Thyroid gland (tissue), 4 donors: ENCODE measurements around the gene CD72. TPM values are rescaled to one million over a fixed set of nuclear protein-coding genes. Genes with fewer than 3 reads are reported as not detected.

Experiments
- DNase-seq, 2 donors: peaks; one replicate each; pipeline ENCODE4 v3.0.0-alpha.2; 2019
- H3K27ac ChIP-seq, 3 donors: fragments of 200-600 bp; sonication (generic); 1 replicate in 2 of 3; 2 replicates in 1 of 3; pipeline ENCODE4 v1.5.1; 2016 to 2019; ENCODE audit warnings: mild to moderate bottlenecking in 1 of 3, moderate library complexity in 1 of 3
- H3K27me3 ChIP-seq: fragments of 200-600 bp; sonication (generic); one replicate; pipeline ENCODE4 v1.5.1; 2019
- H3K36me3 ChIP-seq, 2 donors: fragments of 200-600 bp; sonication (generic); one replicate each; pipeline ENCODE4 v1.5.1; 2016 to 2019
- H3K4me1 ChIP-seq, 2 donors: fragments of 200-600 bp; sonication (generic); one replicate each; pipeline ENCODE4 v1.5.1; 2017 to 2019
- H3K4me3 ChIP-seq, 3 donors: fragments of 200-600 bp; sonication (generic); replicated peaks in 1 of 3; 1 replicate in 2 of 3; 2 replicates in 1 of 3; pipeline ENCODE4 v1.5.1; 2016; ENCODE audit warnings: mild to moderate bottlenecking in 1 of 3
- H3K9me3 ChIP-seq: fragments of 200-600 bp; sonication (generic); one replicate; pipeline ENCODE4 v1.5.1; 2017
- CTCF ChIP-seq, 6 experiments: fragments of 200-600 bp in 3 of 6; fragments of 450-650 bp in 3 of 6; sonication (generic) in 3 of 6; IDR thresholded peaks; one replicate each; pipeline ENCODE4 v1.5.1; 2016 to 2019; ENCODE audit warnings: antibody characterized with exemption in 6 of 6, mild to moderate bottlenecking in 2 of 6, inconsistent platforms in 1 of 6, moderate library complexity in 1 of 6
- POLR2A ChIP-seq, 2 donors: fragments of 450-650 bp; IDR thresholded peaks; one replicate each; pipeline ENCODE4 v1.6.1; 2017; ENCODE audit warnings: antibody characterized with exemption in 2 of 2, mild to moderate bottlenecking in 2 of 2, moderate library complexity in 1 of 2
- WGBS, 2 donors: methylation state at CpG; one replicate each; pipeline ENCODE4 v1.1.5; 2017; 5-methylcytosine and 5-hydroxymethylcytosine counted together
- intact Hi-C: fragments of 100-400 bp; cut with DNase I; formaldehyde crosslinking; loops from one replicate; pipeline ENCODE4 v1.15.1; 2023
- total RNA-seq, 4 donors: library from RNA; depleted of rRNA; stranded (reverse); fragments of >200 nt; gene quantifications; one replicate each; pipeline ENCODE4 v1.2.3, GENCODE V29; 2016

The CD72 gene
- total RNA-seq, 4 donors from 2014 or later = 1.8 to 5.8 (median 3.1) TPM

- intact Hi-C loops = loop anchor here (5.0 kb wide), 1 partner anchor 38 kb away; no protein-coding TSS in a partner anchor
- DNase-seq = no peak
- Histone ChIP-seq H3K9me3 (no peaks in the 10 kb centered on the region), H3K27me3 (no peaks in the 10 kb centered on the region), H3K36me3 (peaks cover 17 to 19% of the 10 kb centered on the region in 2 donors), H3K27ac (no peak overlapping the region), H3K4me3 (no peak overlapping the region), H3K4me1 (peaks cover 9 to 12% of the 10 kb centered on the region in 2 donors)
- 93 to 94% methylated on average over 22 to 27 of the region's 31 CpGs for WGBS, 2 donors
- TF ChIP-seq POLR2A (IDR thresholded peaks at IDR 0.05) (no peak), CTCF (IDR thresholded peaks at IDR 0.05) (no peak)
These were observed 9.0 kb downstream of the CD72 start for GRCh38 chr9:35609001-35609819.

- 92% methylated on average over 7 of the region's 7 CpGs for WGBS, 2 donors
- Histone ChIP-seq H3K9me3 (no peaks in the 10 kb centered on the region), H3K4me1 (peaks cover 10 to 16% of the 10 kb centered on the region in 2 donors), H3K27ac (no peak overlapping the region), H3K4me3 (no peak overlapping the region), H3K36me3 (peaks cover 17 to 19% of the 10 kb centered on the region in 2 donors), H3K27me3 (no peaks in the 10 kb centered on the region)
- TF ChIP-seq CTCF (IDR thresholded peaks at IDR 0.05) = no peak
- TF ChIP-seq POLR2A (IDR thresholded peaks at IDR 0.05) = no peak
- intact Hi-C loops = loop anchor here (5.0 kb wide), 1 partner anchor 39 kb away; no protein-coding TSS in a partner anchor
- no peak for DNase-seq
These were observed 10.0 kb downstream of the CD72 start for GRCh38 chr9:35608221-35608620.

- intact Hi-C loops = loop anchor here (5.0 kb wide), 1 partner anchor 41 kb away; no protein-coding TSS in a partner anchor
- Histone ChIP-seq H3K36me3 (peaks cover 17 to 19% of the 10 kb centered on the region in 2 donors), H3K27me3 (no peaks in the 10 kb centered on the region), H3K4me1 (peaks cover 12 to 21% of the 10 kb centered on the region in 2 donors), H3K4me3 (no peak overlapping the region), H3K9me3 (no peaks in the 10 kb centered on the region), H3K27ac (no peak overlapping the region)
- TF ChIP-seq POLR2A (IDR thresholded peaks at IDR 0.05) (no peak), CTCF (IDR thresholded peaks at IDR 0.05) (no peak)
- 88 to 90% methylated on average over 7 of the region's 7 CpGs for WGBS, 2 donors
- no peak for DNase-seq
These were observed 11.5 kb downstream of the CD72 start for GRCh38 chr9:35606726-35607125.

DNA sequence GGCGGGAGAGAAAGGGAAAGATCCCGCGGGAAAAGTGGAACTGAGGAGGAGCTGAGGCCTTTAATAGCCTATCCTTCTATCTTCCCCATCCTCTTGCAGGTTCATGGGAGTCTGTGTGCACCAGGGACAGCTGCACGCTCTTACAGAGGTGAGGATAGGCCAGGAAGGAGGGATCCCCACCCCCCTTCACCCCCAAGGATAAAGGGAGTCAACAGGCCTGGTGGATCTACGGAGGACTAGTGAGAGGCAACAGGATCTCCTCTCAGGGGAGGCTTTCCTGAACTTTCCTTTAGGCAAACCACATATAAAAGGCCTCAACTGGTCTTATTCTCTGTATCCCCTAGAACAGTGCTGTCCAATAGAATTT, 12.1 kb downstream of the CD72 start:
- 7 to 8% methylated on average over 5 of the region's 5 CpGs for WGBS, 2 donors
- intact Hi-C loops = loop anchor here (5.0 kb wide), 1 partner anchor 41 kb away; no protein-coding TSS in a partner anchor

More for the DNA sequence above, 12.1 kb downstream of the CD72 start:
- H3K36me3 ChIP-seq = peaks cover 17 to 19% of the 10 kb centered on the region in 2 donors
- TF ChIP-seq CTCF (IDR thresholded peaks at IDR 0.05) = no peak
- no peak for TF ChIP-seq POLR2A (IDR thresholded peaks at IDR 0.05)
- H3K27ac ChIP-seq = no peak overlapping the region
- H3K4me3 ChIP-seq = peak overlapping the region; percentile 30 to 91 (median 53)
- H3K27me3 ChIP-seq = no peaks in the 10 kb centered on the region
- DNase-seq = no peak
- peaks cover 12 to 21% of the 10 kb centered on the region in 2 donors for H3K4me1 ChIP-seq
- H3K9me3 ChIP-seq = no peaks in the 10 kb centered on the region
